Parathyroid adenoma (tissue), 2 donors: ENCODE results near the gene IGSF9.

Experiments used
- H2AFZ ChIP-seq: fragments of 300-600 bp; sonication (generic); one replicate; pipeline ENCODE4 v1.7.0; 2017; ENCODE audit warnings: antibody characterized with exemption, mild to moderate bottlenecking
- H3K27ac ChIP-seq: fragments of 300-600 bp; sonication (generic); one replicate; pipeline ENCODE4 v1.7.0; 2017
- H3K27me3 ChIP-seq: fragments of 300-600 bp; sonication (generic); one replicate; pipeline ENCODE4 v1.7.0; 2017; ENCODE audit warnings: low read length; ENCODE audit not compliant: control insufficient read depth, insufficient read depth
- H3K36me3 ChIP-seq: fragments of 300-600 bp; sonication (generic); one replicate; pipeline ENCODE4 v1.7.0; 2017; ENCODE audit warnings: low read length; ENCODE audit not compliant: control insufficient read depth, insufficient read depth
- H3K4me1 ChIP-seq: fragments of 300-600 bp; sonication (generic); one replicate; pipeline ENCODE4 v1.7.0; 2017; ENCODE audit warnings: control low read depth
- H3K4me2 ChIP-seq: fragments of 300-600 bp; sonication (generic); one replicate; pipeline ENCODE4 v1.7.0; 2017; ENCODE audit warnings: low read length
- H3K4me3 ChIP-seq: fragments of 300-600 bp; sonication (generic); one replicate; pipeline ENCODE4 v1.7.0; 2017; ENCODE audit warnings: low read depth, low read length
- H3K79me2 ChIP-seq: fragments of 300-600 bp; sonication (generic); one replicate; pipeline ENCODE4 v1.7.0; 2017; ENCODE audit warnings: control low read depth
- H3K9ac ChIP-seq: fragments of 300-600 bp; sonication (generic); one replicate; pipeline ENCODE4 v1.7.0; 2017; ENCODE audit warnings: mild to moderate bottlenecking
- H3K9me3 ChIP-seq: fragments of 300-600 bp; sonication (generic); one replicate; pipeline ENCODE4 v1.7.0; 2017; ENCODE audit warnings: low read length; ENCODE audit not compliant: control insufficient read depth
- TF ChIP-seq, protein P1 (sequence below): fragments of 300-600 bp; sonication (generic); IDR thresholded peaks from one replicate; pipeline ENCODE4 v1.7.0; 2017; ENCODE audit warnings: antibody characterized with exemption, mild to moderate bottlenecking
- donor health status: primary hyperparathyroidism.

The IGSF9 gene

DNA sequence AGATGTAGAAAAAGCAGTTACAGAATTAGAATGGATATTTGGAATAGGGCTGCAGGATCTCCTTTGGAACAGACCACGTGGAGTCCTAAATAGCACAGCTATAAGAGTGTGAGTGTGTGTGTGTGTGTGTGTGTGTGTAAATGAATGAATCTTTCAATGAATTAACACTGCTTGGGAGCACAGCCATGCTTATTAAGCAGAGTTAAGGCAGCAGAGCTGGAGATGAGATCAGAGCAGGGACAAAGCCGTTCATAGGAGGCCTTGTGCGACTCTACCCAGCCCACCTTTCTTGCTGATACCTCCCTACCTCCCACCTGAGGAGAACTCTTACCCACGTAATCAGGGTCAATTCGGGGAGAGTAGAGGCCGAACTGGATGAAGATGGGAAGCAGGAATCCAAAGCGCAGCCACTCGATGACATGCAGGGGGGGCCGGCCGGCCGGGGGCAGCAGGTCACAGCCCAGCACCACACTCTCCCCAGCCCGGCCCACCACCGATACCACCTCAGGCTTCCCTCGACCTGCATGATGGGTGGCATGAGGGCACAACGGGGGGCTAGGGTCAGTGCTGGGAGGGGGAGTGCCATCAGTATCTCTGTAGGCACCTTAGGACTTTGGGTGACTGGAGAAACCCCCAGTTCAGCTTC is 2.7 kb downstream of the IGSF9 start:
- H3K4me1 ChIP-seq: peaks cover 13% of the 10 kb centered on the region

DNA sequence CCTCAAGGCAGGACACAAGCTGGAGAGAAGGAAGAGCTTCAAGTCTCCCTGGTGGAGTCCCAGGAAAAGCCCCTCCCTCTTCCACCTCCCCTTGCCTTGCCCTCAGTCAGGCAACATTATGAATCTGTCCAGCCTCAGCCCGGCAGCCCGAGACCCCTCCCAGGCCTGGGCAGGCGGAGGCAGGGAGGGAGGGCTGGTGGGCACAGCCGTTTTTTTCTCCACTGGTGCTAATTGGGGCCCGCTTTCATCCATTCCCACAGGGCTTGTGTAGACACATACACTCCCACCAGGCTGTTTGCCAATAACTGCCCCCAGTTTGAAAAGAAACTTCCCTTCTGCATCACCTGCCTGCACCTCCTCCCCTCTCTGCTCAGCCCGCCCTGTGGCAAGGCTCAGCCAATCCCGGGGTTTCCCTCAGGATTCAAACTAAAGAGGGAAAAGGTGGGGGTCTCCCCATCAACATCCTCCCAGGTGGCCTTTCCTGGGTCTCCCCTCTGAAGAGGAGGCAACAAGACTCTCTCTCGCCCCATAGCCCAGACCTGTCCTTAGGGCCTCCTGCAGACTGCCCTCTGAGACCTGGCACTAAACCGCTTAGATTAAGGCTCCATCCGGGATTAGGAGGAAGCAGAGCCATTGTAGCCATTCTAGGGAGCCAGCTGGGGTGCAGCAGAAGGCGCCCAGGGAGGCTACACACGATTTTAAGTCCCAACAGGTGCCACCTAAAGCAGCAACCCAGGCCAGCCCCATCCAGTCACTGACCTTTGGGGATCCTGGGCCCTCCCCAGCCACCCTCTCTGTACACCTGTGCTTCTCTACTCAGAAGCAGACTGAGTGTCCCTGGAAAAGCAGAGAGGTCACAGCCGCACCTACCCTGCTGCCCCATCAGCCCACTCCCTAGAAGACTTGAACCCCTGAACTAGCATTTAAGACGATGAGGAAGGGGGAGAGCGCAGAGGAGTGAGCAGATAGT is 3.5 kb downstream of the IGSF9 start:
- Histone ChIP-seq H2AFZ (no peak overlapping the region), H3K4me1 (peaks cover 11% of the 10 kb centered on the region), H3K4me2 (no peak overlapping the region), H3K4me3 (no peak overlapping the region), H3K27me3 (no peaks in the 10 kb centered on the region), H3K79me2 (no peaks in the 10 kb centered on the region), H3K9ac (no peak overlapping the region), H3K9me3 (no peaks in the 10 kb centered on the region), H3K36me3 (no peaks in the 10 kb centered on the region), H3K27ac (no peak overlapping the region)
- TF ChIP-seq, protein P1, sequence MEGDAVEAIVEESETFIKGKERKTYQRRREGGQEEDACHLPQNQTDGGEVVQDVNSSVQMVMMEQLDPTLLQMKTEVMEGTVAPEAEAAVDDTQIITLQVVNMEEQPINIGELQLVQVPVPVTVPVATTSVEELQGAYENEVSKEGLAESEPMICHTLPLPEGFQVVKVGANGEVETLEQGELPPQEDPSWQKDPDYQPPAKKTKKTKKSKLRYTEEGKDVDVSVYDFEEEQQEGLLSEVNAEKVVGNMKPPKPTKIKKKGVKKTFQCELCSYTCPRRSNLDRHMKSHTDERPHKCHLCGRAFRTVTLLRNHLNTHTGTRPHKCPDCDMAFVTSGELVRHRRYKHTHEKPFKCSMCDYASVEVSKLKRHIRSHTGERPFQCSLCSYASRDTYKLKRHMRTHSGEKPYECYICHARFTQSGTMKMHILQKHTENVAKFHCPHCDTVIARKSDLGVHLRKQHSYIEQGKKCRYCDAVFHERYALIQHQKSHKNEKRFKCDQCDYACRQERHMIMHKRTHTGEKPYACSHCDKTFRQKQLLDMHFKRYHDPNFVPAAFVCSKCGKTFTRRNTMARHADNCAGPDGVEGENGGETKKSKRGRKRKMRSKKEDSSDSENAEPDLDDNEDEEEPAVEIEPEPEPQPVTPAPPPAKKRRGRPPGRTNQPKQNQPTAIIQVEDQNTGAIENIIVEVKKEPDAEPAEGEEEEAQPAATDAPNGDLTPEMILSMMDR: no peak

More for the DNA sequence above, 2.7 kb downstream of the IGSF9 start:
- H3K27me3 ChIP-seq: no peaks in the 10 kb centered on the region
- no peak overlapping the region for H2AFZ ChIP-seq
- no peak overlapping the region for H3K27ac ChIP-seq
- no peaks in the 10 kb centered on the region for H3K79me2 ChIP-seq
- no peaks in the 10 kb centered on the region for H3K9me3 ChIP-seq
- H3K9ac ChIP-seq: no peak overlapping the region
- H3K4me3 ChIP-seq: no peak overlapping the region
- H3K4me2 ChIP-seq: no peak overlapping the region
- no peaks in the 10 kb centered on the region for H3K36me3 ChIP-seq
- TF ChIP-seq, protein P1: no peak

- Histone ChIP-seq H2AFZ (no peak overlapping the region), H3K9ac (no peak overlapping the region), H3K27me3 (no peaks in the 10 kb centered on the region), H3K36me3 (no peaks in the 10 kb centered on the region), H3K4me3 (no peak overlapping the region), H3K27ac (no peak overlapping the region), H3K4me2 (no peak overlapping the region), H3K79me2 (no peaks in the 10 kb centered on the region), H3K9me3 (no peaks in the 10 kb centered on the region), H3K4me1 (peaks cover 4% of the 10 kb centered on the region)
- TF ChIP-seq, protein P1: no peak
Measured at GRCh38 chr1:159941141-159941540, 4.3 kb downstream of the IGSF9 start.

- peaks cover 4% of the 10 kb centered on the region for H3K4me1 ChIP-seq
Measured at GRCh38 chr1:159940006-159940620, 5.3 kb downstream of the IGSF9 start.

More at GRCh38 chr1:159940006-159940620, 5.3 kb downstream of the IGSF9 start:
- no peak overlapping the region for H2AFZ ChIP-seq
- no peak overlapping the region for H3K4me2 ChIP-seq
- H3K4me3 ChIP-seq: no peak overlapping the region
- no peak overlapping the region for H3K9ac ChIP-seq
- no peaks in the 10 kb centered on the region for H3K36me3 ChIP-seq
- no peaks in the 10 kb centered on the region for H3K27me3 ChIP-seq
- H3K9me3 ChIP-seq: no peaks in the 10 kb centered on the region
- no peaks in the 10 kb centered on the region for H3K79me2 ChIP-seq
- H3K27ac ChIP-seq: no peak overlapping the region
- TF ChIP-seq, protein P1: no peak
